Measurements from ENCODE around the gene ASAP3.
"Not testable (repeated sequence)": the region's sequence is repeated elsewhere in the genome, so short reads cannot be mapped to it uniquely, and the experiment has no call there.

The ASAP3 gene

GRCh38 chr1:23496490-23497181, 12.7 kb upstream of the ASAP3 start:
- H3K9me2 ChIP-seq (replicated peaks; ENCODE audit: control insufficient read depth, low read length) = no peaks in the 10 kb centered on the region
- H3K36me3 ChIP-seq (ENCODE audit: control insufficient read depth, low read length) = no peaks in the 10 kb centered on the region
- H3K27me3 ChIP-seq (ENCODE audit: control insufficient read depth, low read length) = no peaks in the 10 kb centered on the region
- H3K79me2 ChIP-seq (ENCODE audit: control insufficient read depth, low read length) = no peaks in the 10 kb centered on the region
- H3F3A ChIP-seq (ENCODE audit: control insufficient read depth, insufficient read depth) = peaks cover 7% of the 10 kb centered on the region; the same call in 1 of the 2 replicates
- no peaks in the 10 kb centered on the region for H4K20me1 ChIP-seq (ENCODE audit: control insufficient read depth, insufficient read depth, low read depth, low read length)
- TF ChIP-seq EZH2phosphoT487 (IDR thresholded peaks at IDR 0.05; ENCODE audit: borderline replicate concordance, low read length) = no peak
- TF ChIP-seq CTCF (IDR thresholded peaks at IDR 0.05; ENCODE audit: low read depth, low read length, poor library complexity, severe bottlenecking) = no peak
- no peak overlapping the region for H3K4me3 ChIP-seq (ENCODE audit: low read length)
- no peaks in the 10 kb centered on the region for H3K9me3 ChIP-seq (ENCODE audit: control insufficient read depth, insufficient read depth, low read length)
- peaks cover 26% of the 10 kb centered on the region for H3K4me1 ChIP-seq (ENCODE audit: control insufficient read depth, low read length)
- H3K4me2 ChIP-seq (ENCODE audit: low read length) = peak overlapping the region; percentile 9; the same call in 1 of the 2 replicates
- no peak overlapping the region for H3K27ac ChIP-seq (ENCODE audit: low read depth, low read length)

GRCh38 chr1:23494836-23495235, 10.9 kb upstream of the ASAP3 start:
- H3K9me3 ChIP-seq (ENCODE audit: control insufficient read depth, insufficient read depth, low read length); H3K27ac ChIP-seq (ENCODE audit: low read depth, low read length); H3K4me2 ChIP-seq (ENCODE audit: low read length); H3K4me3 ChIP-seq (ENCODE audit: low read length); H4K20me1 ChIP-seq (ENCODE audit: control insufficient read depth, insufficient read depth, low read depth, low read length); H3K36me3 ChIP-seq (ENCODE audit: control insufficient read depth, low read length); H3K9me2 ChIP-seq (replicated peaks; ENCODE audit: control insufficient read depth, low read length); H3K27me3 ChIP-seq (ENCODE audit: control insufficient read depth, low read length); H3F3A ChIP-seq (ENCODE audit: control insufficient read depth, insufficient read depth); H3K79me2 ChIP-seq (ENCODE audit: control insufficient read depth, low read length): not testable (repeated sequence)
- H3K4me1 ChIP-seq (ENCODE audit: control insufficient read depth, low read length) = peaks cover 17% of the 10 kb centered on the region

GRCh38 chr1:23492776-23493175, 8.8 kb upstream of the ASAP3 start:
- H4K20me1 ChIP-seq (ENCODE audit: control insufficient read depth, insufficient read depth, low read depth, low read length); H3F3A ChIP-seq (ENCODE audit: control insufficient read depth, insufficient read depth); H3K79me2 ChIP-seq (ENCODE audit: control insufficient read depth, low read length); H3K4me3 ChIP-seq (ENCODE audit: low read length); H3K27me3 ChIP-seq (ENCODE audit: control insufficient read depth, low read length); H3K9me2 ChIP-seq (replicated peaks; ENCODE audit: control insufficient read depth, low read length); H3K27ac ChIP-seq (ENCODE audit: low read depth, low read length); H3K9me3 ChIP-seq (ENCODE audit: control insufficient read depth, insufficient read depth, low read length); H3K36me3 ChIP-seq (ENCODE audit: control insufficient read depth, low read length); H3K4me2 ChIP-seq (ENCODE audit: low read length): not testable (repeated sequence)
- peaks cover 14% of the 10 kb centered on the region for H3K4me1 ChIP-seq (ENCODE audit: control insufficient read depth, low read length)

GRCh38 chr1:23492132-23492720, 8.2 kb upstream of the ASAP3 start:
- Histone ChIP-seq H3K4me1 (ENCODE audit: control insufficient read depth, low read length) (peaks cover 8% of the 10 kb centered on the region), H3K4me3 (ENCODE audit: low read length) (no peak overlapping the region), H3K9me3 (ENCODE audit: control insufficient read depth, insufficient read depth, low read length) (no peaks in the 10 kb centered on the region), H3K9me2 (replicated peaks; ENCODE audit: control insufficient read depth, low read length) (no peaks in the 10 kb centered on the region), H3K36me3 (ENCODE audit: control insufficient read depth, low read length) (no peaks in the 10 kb centered on the region), H3K27ac (ENCODE audit: low read depth, low read length) (no peak overlapping the region), H3K4me2 (ENCODE audit: low read length) (no peak overlapping the region), H3F3A (ENCODE audit: control insufficient read depth, insufficient read depth) (0 out of 2 replicates have a peak, but pooled peaks cover 3% of the 10 kb centered on the region), H4K20me1 (ENCODE audit: control insufficient read depth, insufficient read depth, low read depth, low read length) (no peaks in the 10 kb centered on the region), H3K79me2 (ENCODE audit: control insufficient read depth, low read length) (no peaks in the 10 kb centered on the region), H3K27me3 (ENCODE audit: control insufficient read depth, low read length) (no peaks in the 10 kb centered on the region)
- no peak for TF ChIP-seq EZH2phosphoT487 (IDR thresholded peaks at IDR 0.05; ENCODE audit: borderline replicate concordance, low read length)
- no peak for TF ChIP-seq CTCF (IDR thresholded peaks at IDR 0.05; ENCODE audit: low read depth, low read length, poor library complexity, severe bottlenecking)
